Activated CD8-positive, alpha-beta T cell treated with anti-CD3 and anti-CD28 coated beads for 36 hours (primary cell): Measurements from ENCODE around the gene NUP214. TPM values are rescaled to one million over a fixed set of nuclear protein-coding genes. Genes with fewer than 3 reads are reported as not detected.

ENCODE experiments used
- ATAC-seq: fragments of 200-7000 bp; cut with Tn5 transposase; one replicate; pipeline ENCODE4 v1.10.0; 2021; ENCODE audit warnings: mild to moderate bottlenecking, moderate library complexity
- CTCF ChIA-PET: fragments of 350-600 bp; sonication (Branson Sonifier 250); formaldehyde crosslinking; loops from one replicate; lab custom pipeline; 2021; ENCODE audit warnings: antibody characterized with exemption; lab: Charles Lee
- POLR2A ChIA-PET: fragments of 350-600 bp; sonication (Branson Sonifier 250); formaldehyde crosslinking; loops from one replicate; lab custom pipeline; 2021; ENCODE audit warnings: antibody characterized with exemption; lab: Charles Lee
- DNase-seq: peaks from one replicate; pipeline ENCODE4 v3.0.0-alpha.2; 2020
- H3K27ac Mint-ChIP-seq: one replicate; pipeline ENCODE4 v1.8.0; 2021; ENCODE audit warnings: mild to moderate bottlenecking, mixed read lengths
- H3K27me3 Mint-ChIP-seq: one replicate; pipeline ENCODE4 v1.8.0; 2021; ENCODE audit warnings: mixed read lengths
- H3K36me3 Mint-ChIP-seq: one replicate; pipeline ENCODE4 v1.8.0; 2021; ENCODE audit warnings: low read depth, mixed read lengths
- H3K4me1 Mint-ChIP-seq: one replicate; pipeline ENCODE4 v1.8.0; 2021; ENCODE audit warnings: low read depth, mixed read lengths
- H3K4me3 Mint-ChIP-seq: one replicate; pipeline ENCODE4 v1.8.0; 2021; ENCODE audit warnings: mild to moderate bottlenecking, moderate library complexity, mixed read lengths
- H3K9me3 Mint-ChIP-seq: one replicate; pipeline ENCODE4 v1.8.0; 2021; ENCODE audit warnings: mixed read lengths
- intact Hi-C: fragments of 100-400 bp; cut with micrococcal nuclease; formaldehyde crosslinking; loops from one replicate; pipeline ENCODE4 v1.10.0; 2022
- total RNA-seq, 2 experiments: library from RNA; stranded (reverse); gene quantifications; one replicate each; pipeline ENCODE4 v1.2.3, GENCODE V29; 2021
- TF ChIP-seq, protein P1 (sequence below): fragments of 200-600 bp; IDR thresholded peaks from one replicate; pipeline ENCODE4 v1.8.0; 2022; ENCODE audit warnings: antibody characterized with exemption, mild to moderate bottlenecking

Gene NUP214
- total RNA-seq = 10 to 100 TPM; 57.6 to 58.3 TPM

DNA sequence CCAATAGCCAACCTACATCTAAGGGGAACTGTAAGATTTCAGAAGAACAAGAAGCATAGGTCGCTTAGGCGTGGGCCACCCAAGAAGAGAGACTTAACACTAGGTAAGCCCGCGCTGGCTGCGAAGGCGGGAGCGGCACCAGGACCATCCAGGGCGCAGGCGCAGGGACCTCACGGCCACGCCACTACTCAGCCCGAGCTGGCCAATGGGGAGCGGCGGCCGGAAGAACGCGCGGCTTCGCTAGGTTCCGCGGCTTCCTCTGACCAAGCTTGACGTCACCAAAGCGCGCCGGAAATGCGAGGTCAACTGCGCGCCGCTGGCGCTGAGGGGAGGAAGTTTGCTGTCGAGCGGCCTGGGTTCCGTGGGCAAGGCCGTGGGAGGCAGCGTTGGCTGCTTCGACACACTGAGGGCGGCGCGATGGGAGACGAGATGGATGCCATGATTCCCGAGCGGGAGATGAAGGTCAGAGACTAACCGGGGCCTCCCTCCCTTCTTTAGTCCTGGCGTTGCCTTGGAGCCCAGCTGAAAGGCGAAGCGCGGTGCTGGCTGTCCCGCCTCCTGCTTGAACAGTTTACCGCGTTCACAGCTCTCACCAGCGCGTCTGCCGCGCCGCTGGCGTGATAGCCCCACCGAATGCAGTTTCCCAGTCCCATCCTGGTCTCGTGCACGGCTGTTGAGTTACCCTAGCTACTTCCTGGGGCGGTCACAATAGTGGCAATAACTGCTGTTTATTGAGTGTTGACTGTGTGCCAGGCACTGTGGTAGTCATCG is at the start of gene NUP214:
Gene NUP214, plus strand, starts transcription at position 299 of the 771 bp plus-strand sequence. Its CDS starts 119 bp downstream, at position 418.
- Mint-ChIP-seq H3K36me3 (peaks cover 24% of the 10 kb centered on the region), H3K4me1 (peaks cover 31% of the 10 kb centered on the region), H3K27ac (peak within 1 kb of the TSS; percentile 95), H3K4me3 (peak within 1 kb of the TSS; percentile 91), H3K27me3 (no peaks in the 10 kb centered on the region), H3K9me3 (no peaks in the 10 kb centered on the region)
- TF ChIP-seq, protein P1, sequence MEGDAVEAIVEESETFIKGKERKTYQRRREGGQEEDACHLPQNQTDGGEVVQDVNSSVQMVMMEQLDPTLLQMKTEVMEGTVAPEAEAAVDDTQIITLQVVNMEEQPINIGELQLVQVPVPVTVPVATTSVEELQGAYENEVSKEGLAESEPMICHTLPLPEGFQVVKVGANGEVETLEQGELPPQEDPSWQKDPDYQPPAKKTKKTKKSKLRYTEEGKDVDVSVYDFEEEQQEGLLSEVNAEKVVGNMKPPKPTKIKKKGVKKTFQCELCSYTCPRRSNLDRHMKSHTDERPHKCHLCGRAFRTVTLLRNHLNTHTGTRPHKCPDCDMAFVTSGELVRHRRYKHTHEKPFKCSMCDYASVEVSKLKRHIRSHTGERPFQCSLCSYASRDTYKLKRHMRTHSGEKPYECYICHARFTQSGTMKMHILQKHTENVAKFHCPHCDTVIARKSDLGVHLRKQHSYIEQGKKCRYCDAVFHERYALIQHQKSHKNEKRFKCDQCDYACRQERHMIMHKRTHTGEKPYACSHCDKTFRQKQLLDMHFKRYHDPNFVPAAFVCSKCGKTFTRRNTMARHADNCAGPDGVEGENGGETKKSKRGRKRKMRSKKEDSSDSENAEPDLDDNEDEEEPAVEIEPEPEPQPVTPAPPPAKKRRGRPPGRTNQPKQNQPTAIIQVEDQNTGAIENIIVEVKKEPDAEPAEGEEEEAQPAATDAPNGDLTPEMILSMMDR = no peak
- intact Hi-C loops = no loop called here
- ChIA-PET POLR2A (interaction anchor here (0.7 to 2.3 kb wide), 31 partner anchors 10 to 543 kb away, joined by 3 to 14 read pairs (median 4); partner anchors contain the start of gene AIF1L), CTCF (interaction anchor here (0.8 to 1.8 kb wide), 4 partner anchors 70 to 416 kb away, joined by 3 to 10 read pairs (median 4); no protein-coding TSS in a partner anchor)
- ATAC-seq = peak; percentile 99
- DNase-seq = peak; percentile 99

DNA sequence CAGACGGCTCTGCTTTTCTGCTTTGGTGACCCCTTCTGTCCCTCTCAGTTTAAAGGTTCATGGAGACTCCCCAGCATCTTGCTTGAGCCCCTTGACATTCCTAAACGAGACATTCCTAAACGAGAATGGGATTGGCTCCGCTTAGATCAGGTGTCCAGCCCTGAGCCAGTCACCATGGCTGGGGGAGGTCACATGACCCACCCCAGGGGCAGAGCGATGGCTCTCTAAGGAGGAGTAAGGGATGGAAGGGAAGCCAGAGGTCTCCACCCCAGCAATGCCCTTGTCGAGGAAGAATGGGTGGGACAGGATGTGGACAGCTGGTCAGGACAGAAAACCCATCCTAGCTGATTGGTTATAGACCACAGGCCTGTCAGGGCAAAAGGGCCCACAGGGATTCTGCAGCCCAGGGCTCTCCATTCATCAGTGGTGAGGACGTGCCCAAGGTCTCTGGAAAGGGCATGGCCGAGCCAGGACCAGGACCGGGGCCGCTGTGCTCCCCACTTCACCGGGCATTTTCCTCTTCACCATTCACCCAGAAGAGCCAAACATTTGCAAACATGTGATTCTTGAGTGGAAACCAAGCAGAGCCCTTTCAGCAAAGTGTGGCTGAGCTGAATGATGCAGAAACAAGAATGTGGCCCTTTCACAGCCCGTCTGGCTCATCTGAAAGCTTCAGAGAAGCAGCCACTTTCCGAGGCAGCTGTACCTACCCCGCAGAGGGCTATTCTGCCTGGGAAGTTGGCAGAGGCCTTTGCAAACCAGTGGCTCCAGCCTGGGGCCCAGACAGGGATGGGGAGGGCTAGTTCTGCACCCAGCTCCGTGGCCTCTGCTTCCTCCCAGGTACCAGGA is 48.8 kb upstream of the NUP214 start:
- no peak overlapping the region for H3K4me3 Mint-ChIP-seq
- CTCF ChIA-PET = interaction anchor here (1.0 kb wide), 1 partner anchor 260 kb away, joined by 3 read pairs; no protein-coding TSS in a partner anchor
- no peak overlapping the region for H3K27ac Mint-ChIP-seq
- DNase-seq (no peak), ATAC-seq (no peak)
- H3K9me3 Mint-ChIP-seq = no peaks in the 10 kb centered on the region
- intact Hi-C loops = no loop called here
- H3K36me3 Mint-ChIP-seq = no peaks in the 10 kb centered on the region
- no peaks in the 10 kb centered on the region for H3K4me1 Mint-ChIP-seq
- POLR2A ChIA-PET = interaction anchor here (1.4 kb wide), 1 partner anchor 8 kb away, joined by 3 read pairs; no protein-coding TSS in a partner anchor
- TF ChIP-seq, protein P1 = no peak
- H3K27me3 Mint-ChIP-seq = no peaks in the 10 kb centered on the region

DNA sequence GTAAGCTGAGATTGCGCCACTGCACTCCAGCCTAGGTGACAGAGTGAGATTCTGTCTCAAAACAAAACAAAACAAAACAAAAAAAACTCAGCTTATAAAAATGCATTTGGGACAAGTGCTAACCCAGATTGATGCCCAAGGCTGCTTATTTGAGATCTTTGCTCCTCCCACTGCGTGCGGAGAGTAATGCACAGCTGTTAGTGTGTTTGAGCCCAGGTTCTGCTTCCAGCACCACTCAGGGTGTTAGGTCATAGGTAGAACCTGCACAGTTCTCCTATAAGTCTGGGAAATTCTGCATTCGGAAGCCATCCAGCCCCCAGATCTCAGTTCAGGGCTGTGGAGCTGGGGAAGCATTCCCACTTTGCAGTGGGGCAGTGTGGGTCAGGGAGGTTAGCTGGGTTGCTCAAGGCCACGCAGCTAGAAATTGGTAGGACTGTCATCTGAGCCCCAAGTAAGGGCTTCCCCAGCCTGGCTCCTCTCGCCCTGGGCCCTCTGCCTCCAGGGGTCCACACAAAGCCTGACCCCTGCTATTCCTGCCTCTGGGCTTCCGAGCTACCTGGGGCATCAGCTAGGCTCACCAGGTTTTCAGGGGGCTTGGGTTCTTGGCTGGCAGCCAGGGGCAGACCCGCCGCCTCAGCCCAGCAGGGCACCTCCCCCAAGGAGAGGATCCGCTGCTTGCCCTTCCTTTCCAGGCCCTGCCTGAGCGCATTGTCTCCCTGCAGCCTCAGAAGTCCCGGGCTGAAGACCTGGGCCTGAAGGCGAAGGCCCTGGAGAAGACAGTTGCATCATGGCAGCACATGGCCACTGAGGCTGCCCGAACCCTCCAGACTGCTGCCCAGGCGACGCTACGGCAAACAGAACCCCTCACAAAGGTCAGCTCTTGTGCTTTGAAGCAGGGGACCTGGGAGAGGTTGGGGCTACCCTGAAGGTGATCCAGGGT is 46.7 kb upstream of the NUP214 start:
- no peaks in the 10 kb centered on the region for H3K27me3 Mint-ChIP-seq

DNA sequence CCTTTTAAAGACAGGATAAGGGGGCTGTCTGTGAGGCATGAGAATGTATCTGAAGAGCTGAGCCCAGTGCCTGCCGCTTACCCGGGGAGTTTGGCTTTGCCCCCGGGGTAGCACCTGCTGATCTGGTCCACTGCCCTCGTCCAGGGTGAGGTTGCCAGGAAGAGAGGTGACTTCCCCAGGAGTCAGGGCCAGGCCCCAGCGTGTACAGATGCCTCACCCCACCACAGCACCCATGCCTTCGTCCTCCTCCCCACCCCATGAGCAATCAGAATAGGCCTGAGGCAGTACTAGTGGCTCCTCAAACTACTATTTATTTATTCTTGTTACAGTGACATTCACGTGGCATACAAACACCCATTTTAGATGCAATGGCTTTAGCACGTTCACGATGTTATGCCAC is 44.8 kb upstream of the NUP214 start:
- ATAC-seq = no peak
- H3K36me3 Mint-ChIP-seq = no peaks in the 10 kb centered on the region
- CTCF ChIA-PET = interaction anchor here (1.0 to 1.2 kb wide), 2 partner anchors 25 to 34 kb away, joined by 3 read pairs; no protein-coding TSS in a partner anchor
- no peak for DNase-seq
- H3K9me3 Mint-ChIP-seq = no peaks in the 10 kb centered on the region
- POLR2A ChIA-PET = no interaction called here
- H3K4me3 Mint-ChIP-seq = no peak overlapping the region
- H3K4me1 Mint-ChIP-seq = no peaks in the 10 kb centered on the region
- intact Hi-C loops = no loop called here
- no peak overlapping the region for H3K27ac Mint-ChIP-seq
- no peaks in the 10 kb centered on the region for H3K27me3 Mint-ChIP-seq
- TF ChIP-seq, protein P1 = no peak

More for the DNA sequence above, 46.7 kb upstream of the NUP214 start:
- CTCF ChIA-PET = interaction anchor here (1.2 to 1.7 kb wide), 3 partner anchors 21 to 258 kb away, joined by 3 to 4 read pairs (median 4); no protein-coding TSS in a partner anchor
- ATAC-seq (no peak), DNase-seq (no peak)
- intact Hi-C loops = no loop called here
- Mint-ChIP-seq H3K4me3 (no peak overlapping the region), H3K36me3 (no peaks in the 10 kb centered on the region), H3K9me3 (no peaks in the 10 kb centered on the region), H3K27ac (no peak overlapping the region), H3K4me1 (no peaks in the 10 kb centered on the region)
- TF ChIP-seq, protein P1 = no peak
- POLR2A ChIA-PET = no interaction called here
